Hepatocyte (in vitro differentiated cells): ENCODE results near the gene RRAGC. TPM values are rescaled to one million over a fixed set of nuclear protein-coding genes. Genes with fewer than 3 reads are reported as not detected.

Experiments
- DNase-seq: peaks from one replicate; pipeline ENCODE4 v3.0.0-alpha.2; 2016; ENCODE audit warnings: low spot score
- H2AFZ ChIP-seq: fragments of 200-600 bp; sonication (generic); 2 replicates; pipeline ENCODE4 v1.6.0; 2016; ENCODE audit warnings: antibody characterized with exemption, mild to moderate bottlenecking
- H3K27ac ChIP-seq: fragments of 200-600 bp; sonication (generic); 2 replicates; pipeline ENCODE4 v1.5.1; 2016; ENCODE audit warnings: mild to moderate bottlenecking
- H3K27me3 ChIP-seq: fragments of 200-600 bp; sonication (generic); 2 replicates; pipeline ENCODE4 v1.6.1; 2016
- H3K36me3 ChIP-seq: fragments of 200-600 bp; sonication (generic); replicated peaks from 2 replicates; pipeline ENCODE4 v1.5.1; 2016; ENCODE audit warnings: low read depth; ENCODE audit not compliant: insufficient read depth
- H3K4me1 ChIP-seq: fragments of 200-600 bp; sonication (generic); 2 replicates; pipeline ENCODE4 v1.5.1; 2016; ENCODE audit warnings: mild to moderate bottlenecking, moderate library complexity; ENCODE audit not compliant: insufficient read depth
- H3K4me2 ChIP-seq: fragments of 200-600 bp; sonication (generic); 2 replicates; pipeline ENCODE4 v1.6.0; 2016
- H3K4me3 ChIP-seq: fragments of 200-600 bp; sonication (generic); 2 replicates; pipeline ENCODE4 v1.5.1; 2016; ENCODE audit warnings: mild to moderate bottlenecking
- H3K79me2 ChIP-seq: fragments of 200-600 bp; sonication (generic); 2 replicates; pipeline ENCODE4 v1.6.0; 2017; ENCODE audit warnings: mild to moderate bottlenecking
- H3K9me2 ChIP-seq: fragments of 200-600 bp; sonication (generic); replicated peaks from 2 replicates; pipeline ENCODE4 v1.6.0; 2017; ENCODE audit warnings: mild to moderate bottlenecking; ENCODE audit not compliant: insufficient read depth
- H3K9me3 ChIP-seq: fragments of 200-600 bp; sonication (generic); 2 replicates; pipeline ENCODE4 v1.5.1; 2016; ENCODE audit warnings: low read depth, mild to moderate bottlenecking
- H4K20me1 ChIP-seq: fragments of 200-600 bp; sonication (generic); 2 replicates; pipeline ENCODE4 v1.6.0; 2016; ENCODE audit warnings: mild to moderate bottlenecking; ENCODE audit not compliant: insufficient read depth, poor library complexity, severe bottlenecking
- EZH2 ChIP-seq: fragments of 200-600 bp; sonication (generic); IDR thresholded peaks from 2 replicates; pipeline ENCODE4 v1.6.1; 2016; ENCODE audit warnings: antibody characterized with exemption, mild to moderate bottlenecking, borderline replicate concordance
- EZH2phosphoT487 ChIP-seq: fragments of 200-600 bp; sonication (generic); IDR thresholded peaks from one replicate; pipeline ENCODE4 v1.6.1; 2018; ENCODE audit warnings: antibody characterized with exemption, mild to moderate bottlenecking, low read depth, moderate library complexity; ENCODE audit not compliant: unreplicated experiment, severe bottlenecking
- WGBS: methylation state at CpG from one replicate; pipeline ENCODE4 v1.1.6; 2016; ENCODE audit warnings: low lambda C conversion rate; ENCODE audit errors: missing lambda C conversion rate; 5-methylcytosine and 5-hydroxymethylcytosine counted together
- polyA plus RNA-seq: library from polyadenylated mRNA; unstranded; fragments of >200 nt; fragmentation: Nextera tagmentation; extraction: Ambion mirVana; gene quantifications from 2 replicates; pipeline ENCODE4 v1.2.1, GENCODE V29; 2016
- total RNA-seq: library from RNA; depleted of rRNA; stranded (reverse); fragments of >200 nt; gene quantifications from 2 replicates; pipeline ENCODE4 v1.2.3, GENCODE V29; 2014
- TF ChIP-seq, protein P1 (sequence below): fragments of 200-600 bp; sonication (generic); IDR thresholded peaks from 2 replicates; pipeline ENCODE4 v1.5.1; 2016; ENCODE audit warnings: antibody characterized with exemption, mild to moderate bottlenecking; ENCODE audit not compliant: poor library complexity

RRAGC gene
- total and polyA plus RNA-seq, 2 experiments from 2014 or later = 21.7 to 36.6 TPM

DNA sequence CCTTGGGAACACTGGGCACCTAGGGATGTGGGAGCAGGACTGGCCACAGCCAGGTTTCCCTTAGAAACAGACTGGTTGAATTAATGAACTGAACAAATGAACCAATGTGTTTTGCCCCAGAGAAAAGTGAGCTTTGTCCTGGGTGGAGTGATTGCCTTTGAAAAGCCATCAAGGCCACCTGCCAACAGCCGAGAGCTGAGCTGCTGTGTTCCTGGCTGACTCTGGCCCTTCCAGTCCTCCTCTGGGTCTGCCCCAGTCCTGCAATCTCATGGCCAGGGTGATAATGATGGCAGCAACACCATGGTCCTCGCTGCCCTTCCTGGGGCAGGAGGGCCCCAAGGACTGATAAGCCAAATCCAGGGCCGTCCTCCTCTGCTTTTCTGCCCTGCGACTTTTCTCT lies 40.0 kb upstream of the RRAGC start:
- TF ChIP-seq, protein P1, sequence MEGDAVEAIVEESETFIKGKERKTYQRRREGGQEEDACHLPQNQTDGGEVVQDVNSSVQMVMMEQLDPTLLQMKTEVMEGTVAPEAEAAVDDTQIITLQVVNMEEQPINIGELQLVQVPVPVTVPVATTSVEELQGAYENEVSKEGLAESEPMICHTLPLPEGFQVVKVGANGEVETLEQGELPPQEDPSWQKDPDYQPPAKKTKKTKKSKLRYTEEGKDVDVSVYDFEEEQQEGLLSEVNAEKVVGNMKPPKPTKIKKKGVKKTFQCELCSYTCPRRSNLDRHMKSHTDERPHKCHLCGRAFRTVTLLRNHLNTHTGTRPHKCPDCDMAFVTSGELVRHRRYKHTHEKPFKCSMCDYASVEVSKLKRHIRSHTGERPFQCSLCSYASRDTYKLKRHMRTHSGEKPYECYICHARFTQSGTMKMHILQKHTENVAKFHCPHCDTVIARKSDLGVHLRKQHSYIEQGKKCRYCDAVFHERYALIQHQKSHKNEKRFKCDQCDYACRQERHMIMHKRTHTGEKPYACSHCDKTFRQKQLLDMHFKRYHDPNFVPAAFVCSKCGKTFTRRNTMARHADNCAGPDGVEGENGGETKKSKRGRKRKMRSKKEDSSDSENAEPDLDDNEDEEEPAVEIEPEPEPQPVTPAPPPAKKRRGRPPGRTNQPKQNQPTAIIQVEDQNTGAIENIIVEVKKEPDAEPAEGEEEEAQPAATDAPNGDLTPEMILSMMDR = no peak
- no peak for TF ChIP-seq EZH2phosphoT487
- no peak for TF ChIP-seq EZH2
- no peak overlapping the region for H3K27ac ChIP-seq
- H3K79me2 ChIP-seq = no peaks in the 10 kb centered on the region
- H2AFZ ChIP-seq = no peak overlapping the region
- no peaks in the 10 kb centered on the region for H4K20me1 ChIP-seq
- no peaks in the 10 kb centered on the region for H3K9me2 ChIP-seq
- 67% methylated on average over 4 of the region's 4 CpGs for WGBS
- no peak overlapping the region for H3K4me3 ChIP-seq
- no peaks in the 10 kb centered on the region for H3K9me3 ChIP-seq
- no peak for DNase-seq
- no peaks in the 10 kb centered on the region for H3K4me1 ChIP-seq
- H3K27me3 ChIP-seq = no peaks in the 10 kb centered on the region
- no peak overlapping the region for H3K4me2 ChIP-seq
- H3K36me3 ChIP-seq = no peaks in the 10 kb centered on the region

DNA sequence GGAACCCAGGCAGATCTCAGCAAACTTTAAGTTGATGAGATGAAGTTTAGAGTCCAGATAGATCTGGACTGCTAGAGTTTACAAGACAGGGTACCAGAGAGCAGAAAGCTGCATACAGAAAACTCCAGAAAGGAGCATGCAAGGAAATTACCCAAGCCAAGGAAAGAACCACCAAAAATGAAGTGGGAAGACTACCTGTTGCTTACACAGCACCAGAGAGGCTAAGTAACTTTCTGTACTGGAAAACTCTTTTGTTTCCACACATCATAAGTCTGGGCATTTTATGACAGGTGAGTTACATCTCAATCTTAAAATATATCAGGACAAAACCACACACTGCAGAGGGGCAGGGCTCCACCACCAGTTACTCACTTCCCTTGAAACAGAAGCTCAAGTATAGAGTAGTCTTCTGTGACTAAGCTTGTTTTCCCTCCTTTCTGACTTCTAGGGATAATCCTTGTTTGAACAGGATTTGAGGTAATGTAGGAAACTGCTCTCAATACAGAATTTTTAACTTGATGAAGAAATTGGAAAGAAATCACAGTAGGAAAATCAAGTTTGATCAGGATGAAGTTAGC lies 39.2 kb upstream of the RRAGC start:
- DNase-seq = no peak
- Histone ChIP-seq H3K4me2 (no peak overlapping the region), H3K27me3 (no peaks in the 10 kb centered on the region), H3K4me3 (no peak overlapping the region), H3K79me2 (no peaks in the 10 kb centered on the region), H4K20me1 (no peaks in the 10 kb centered on the region), H3K9me2 (no peaks in the 10 kb centered on the region), H2AFZ (no peak overlapping the region), H3K36me3 (no peaks in the 10 kb centered on the region), H3K4me1 (no peaks in the 10 kb centered on the region), H3K9me3 (no peaks in the 10 kb centered on the region), H3K27ac (no peak overlapping the region)
- TF ChIP-seq, protein P1 = no peak
- TF ChIP-seq EZH2 (no peak), EZH2phosphoT487 (no peak)

DNA sequence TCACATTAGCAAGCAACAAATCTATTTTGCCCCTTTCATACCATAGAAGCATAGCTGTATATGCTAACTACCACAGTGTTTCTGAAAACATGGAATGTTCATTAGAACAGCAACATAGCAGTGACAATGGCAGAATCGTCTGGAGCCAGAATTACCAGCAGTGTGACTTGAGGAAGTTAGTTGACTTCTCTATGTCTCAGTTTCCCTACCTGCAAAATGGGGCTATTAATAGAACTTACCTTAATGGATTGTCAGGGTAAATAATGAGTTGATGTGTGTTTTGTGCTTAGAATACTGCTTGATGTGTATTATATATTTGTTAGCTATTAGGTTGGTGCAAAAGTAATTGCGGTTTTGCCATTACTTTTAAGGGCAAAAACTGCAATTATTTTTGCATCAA lies 36.6 kb upstream of the RRAGC start:
- TF ChIP-seq EZH2phosphoT487 = no peak
- no peak for TF ChIP-seq EZH2
- TF ChIP-seq, protein P1 = no peak
- H3K9me2 ChIP-seq = no peaks in the 10 kb centered on the region
- no peaks in the 10 kb centered on the region for H3K36me3 ChIP-seq
- H2AFZ ChIP-seq = no peak overlapping the region
- 95% methylated on average over 2 of the region's 2 CpGs for WGBS
- DNase-seq = no peak
- no peaks in the 10 kb centered on the region for H4K20me1 ChIP-seq
- H3K79me2 ChIP-seq = no peaks in the 10 kb centered on the region
- no peaks in the 10 kb centered on the region for H3K27me3 ChIP-seq
- no peak overlapping the region for H3K4me2 ChIP-seq
- no peak overlapping the region for H3K27ac ChIP-seq
- no peak overlapping the region for H3K4me3 ChIP-seq
- no peaks in the 10 kb centered on the region for H3K4me1 ChIP-seq
- no peaks in the 10 kb centered on the region for H3K9me3 ChIP-seq

DNA sequence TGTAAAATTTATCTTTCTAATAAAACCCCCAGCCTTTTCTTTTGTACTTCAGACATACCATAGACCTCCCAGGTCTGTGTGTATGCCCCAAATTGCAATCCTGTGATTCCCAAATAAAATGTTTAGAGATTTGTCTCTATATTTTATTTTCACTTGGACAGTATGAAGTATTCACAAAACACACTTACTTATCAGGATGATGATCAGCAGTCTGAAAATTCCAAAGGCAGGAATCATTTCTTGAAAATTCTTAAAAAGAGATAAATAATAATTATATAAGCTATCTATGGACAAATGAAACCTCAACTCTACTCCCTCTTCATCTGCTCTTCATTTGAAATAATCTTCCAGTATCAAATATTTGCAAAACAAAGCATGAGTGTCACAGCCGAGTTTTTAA lies 33.4 kb upstream of the RRAGC start:
- no peak for DNase-seq
- H2AFZ ChIP-seq = no peak overlapping the region
- no peak overlapping the region for H3K4me3 ChIP-seq
- H4K20me1 ChIP-seq = no peaks in the 10 kb centered on the region
- no peaks in the 10 kb centered on the region for H3K9me2 ChIP-seq
- H3K36me3 ChIP-seq = no peaks in the 10 kb centered on the region
- no peaks in the 10 kb centered on the region for H3K4me1 ChIP-seq
- TF ChIP-seq, protein P1 = no peak
- TF ChIP-seq EZH2phosphoT487 (no peak), EZH2 (no peak)
- H3K79me2 ChIP-seq = no peaks in the 10 kb centered on the region
- no peaks in the 10 kb centered on the region for H3K27me3 ChIP-seq
- H3K27ac ChIP-seq = no peak overlapping the region
- WGBS = 86% methylated on average over 1 of the region's 1 CpG
- H3K4me2 ChIP-seq = no peak overlapping the region
- no peaks in the 10 kb centered on the region for H3K9me3 ChIP-seq
